HL-60 (cell line): ENCODE measurements around the gene LRRTM4.

Experiments used
- GABPA ChIP-seq: IDR thresholded peaks from 2 replicates; pipeline ENCODE4 v1.6.1; 2012; ENCODE audit warnings: low read depth
- TF ChIP-seq, protein P1 (sequence below): IDR thresholded peaks from one replicate; pipeline ENCODE4 v1.5.1; 2011; ENCODE audit warnings: low read length, control low read depth, inconsistent platforms; ENCODE audit not compliant: insufficient read depth
- TF ChIP-seq, protein P2 (sequence below): IDR thresholded peaks from 2 replicates; pipeline ENCODE4 v1.6.1; 2012; ENCODE audit warnings: low read depth; ENCODE audit not compliant: insufficient replicate concordance

DNA sequence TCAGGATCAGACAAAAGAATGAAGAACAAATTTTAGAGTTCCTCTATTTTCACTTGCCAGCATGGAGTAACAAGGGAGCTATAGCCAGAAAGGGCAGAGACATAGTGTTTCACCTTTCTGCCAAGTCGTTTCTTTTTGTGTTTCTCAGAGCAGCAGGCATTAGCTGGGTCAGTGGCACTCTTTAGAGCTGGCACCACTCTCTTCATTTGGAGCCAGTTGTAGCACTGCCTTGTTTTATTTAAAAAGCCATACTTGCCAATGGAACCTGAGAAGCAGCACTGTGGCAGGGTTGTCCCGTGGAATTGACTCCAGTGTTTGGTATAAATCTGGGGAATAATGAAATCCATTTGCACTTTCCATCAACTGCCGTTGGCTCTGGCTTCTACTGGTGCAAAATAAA lies 64.0 kb downstream of the LRRTM4 start:
- no peak for TF ChIP-seq GABPA
- TF ChIP-seq, protein P1, sequence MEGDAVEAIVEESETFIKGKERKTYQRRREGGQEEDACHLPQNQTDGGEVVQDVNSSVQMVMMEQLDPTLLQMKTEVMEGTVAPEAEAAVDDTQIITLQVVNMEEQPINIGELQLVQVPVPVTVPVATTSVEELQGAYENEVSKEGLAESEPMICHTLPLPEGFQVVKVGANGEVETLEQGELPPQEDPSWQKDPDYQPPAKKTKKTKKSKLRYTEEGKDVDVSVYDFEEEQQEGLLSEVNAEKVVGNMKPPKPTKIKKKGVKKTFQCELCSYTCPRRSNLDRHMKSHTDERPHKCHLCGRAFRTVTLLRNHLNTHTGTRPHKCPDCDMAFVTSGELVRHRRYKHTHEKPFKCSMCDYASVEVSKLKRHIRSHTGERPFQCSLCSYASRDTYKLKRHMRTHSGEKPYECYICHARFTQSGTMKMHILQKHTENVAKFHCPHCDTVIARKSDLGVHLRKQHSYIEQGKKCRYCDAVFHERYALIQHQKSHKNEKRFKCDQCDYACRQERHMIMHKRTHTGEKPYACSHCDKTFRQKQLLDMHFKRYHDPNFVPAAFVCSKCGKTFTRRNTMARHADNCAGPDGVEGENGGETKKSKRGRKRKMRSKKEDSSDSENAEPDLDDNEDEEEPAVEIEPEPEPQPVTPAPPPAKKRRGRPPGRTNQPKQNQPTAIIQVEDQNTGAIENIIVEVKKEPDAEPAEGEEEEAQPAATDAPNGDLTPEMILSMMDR = no peak
- TF ChIP-seq, protein P2, sequence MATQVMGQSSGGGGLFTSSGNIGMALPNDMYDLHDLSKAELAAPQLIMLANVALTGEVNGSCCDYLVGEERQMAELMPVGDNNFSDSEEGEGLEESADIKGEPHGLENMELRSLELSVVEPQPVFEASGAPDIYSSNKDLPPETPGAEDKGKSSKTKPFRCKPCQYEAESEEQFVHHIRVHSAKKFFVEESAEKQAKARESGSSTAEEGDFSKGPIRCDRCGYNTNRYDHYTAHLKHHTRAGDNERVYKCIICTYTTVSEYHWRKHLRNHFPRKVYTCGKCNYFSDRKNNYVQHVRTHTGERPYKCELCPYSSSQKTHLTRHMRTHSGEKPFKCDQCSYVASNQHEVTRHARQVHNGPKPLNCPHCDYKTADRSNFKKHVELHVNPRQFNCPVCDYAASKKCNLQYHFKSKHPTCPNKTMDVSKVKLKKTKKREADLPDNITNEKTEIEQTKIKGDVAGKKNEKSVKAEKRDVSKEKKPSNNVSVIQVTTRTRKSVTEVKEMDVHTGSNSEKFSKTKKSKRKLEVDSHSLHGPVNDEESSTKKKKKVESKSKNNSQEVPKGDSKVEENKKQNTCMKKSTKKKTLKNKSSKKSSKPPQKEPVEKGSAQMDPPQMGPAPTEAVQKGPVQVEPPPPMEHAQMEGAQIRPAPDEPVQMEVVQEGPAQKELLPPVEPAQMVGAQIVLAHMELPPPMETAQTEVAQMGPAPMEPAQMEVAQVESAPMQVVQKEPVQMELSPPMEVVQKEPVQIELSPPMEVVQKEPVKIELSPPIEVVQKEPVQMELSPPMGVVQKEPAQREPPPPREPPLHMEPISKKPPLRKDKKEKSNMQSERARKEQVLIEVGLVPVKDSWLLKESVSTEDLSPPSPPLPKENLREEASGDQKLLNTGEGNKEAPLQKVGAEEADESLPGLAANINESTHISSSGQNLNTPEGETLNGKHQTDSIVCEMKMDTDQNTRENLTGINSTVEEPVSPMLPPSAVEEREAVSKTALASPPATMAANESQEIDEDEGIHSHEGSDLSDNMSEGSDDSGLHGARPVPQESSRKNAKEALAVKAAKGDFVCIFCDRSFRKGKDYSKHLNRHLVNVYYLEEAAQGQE = no peak
